GM19452 (cell line): Measurements from ENCODE around the gene AKR1C3.
"Not testable (repeated sequence)": the region's sequence is repeated elsewhere in the genome, so short reads cannot be mapped to it uniquely, and the experiment has no call there.

ENCODE experiments used
- ATAC-seq: cut with Tn5 transposase; IDR thresholded peaks from one replicate; pipeline ENCODE4 v1.9.1; 2021; ENCODE audit not compliant: unreplicated experiment

AKR1C3 gene

GRCh38 chr10:5094265-5095205 lies at the start of gene AKR1C3:
Gene AKR1C3, plus strand, starts transcription at chr10:5094414. Its CDS starts 31 bp downstream, at chr10:5094445.
- ATAC-seq: no peak

DNA sequence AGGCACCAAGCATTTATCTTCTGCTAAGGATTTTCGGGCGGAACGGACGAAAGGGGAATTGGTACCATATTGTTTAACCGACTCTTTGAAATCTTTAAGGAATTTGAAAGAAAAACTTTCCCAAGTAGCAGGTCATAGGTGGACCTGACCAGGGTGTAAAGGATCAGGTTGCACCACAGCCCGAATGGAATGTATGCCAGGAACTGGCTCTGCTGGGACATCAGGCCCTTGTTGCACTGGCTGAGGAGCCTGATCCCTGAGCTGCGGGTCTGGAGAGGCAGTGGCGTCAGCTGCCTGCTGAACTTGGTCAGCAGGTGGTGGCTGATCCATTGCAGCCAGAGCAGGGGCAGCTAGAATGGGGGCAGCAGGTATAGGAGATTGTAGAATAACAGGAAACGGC lies 49.1 kb upstream of the AKR1C3 start:
- ATAC-seq: no peak

- ATAC-seq: no peak
Observed at GRCh38 chr10:5046410-5046809, 47.8 kb upstream of the AKR1C3 start.

GRCh38 chr10:5047055-5047454 lies 47.2 kb upstream of the AKR1C3 start:
- ATAC-seq: not testable (repeated sequence)

- no peak for ATAC-seq
Observed at GRCh38 chr10:5047912-5048628, 46.1 kb upstream of the AKR1C3 start.

GRCh38 chr10:5052951-5053500 lies 41.2 kb upstream of the AKR1C3 start:
- not testable (repeated sequence) for ATAC-seq

DNA sequence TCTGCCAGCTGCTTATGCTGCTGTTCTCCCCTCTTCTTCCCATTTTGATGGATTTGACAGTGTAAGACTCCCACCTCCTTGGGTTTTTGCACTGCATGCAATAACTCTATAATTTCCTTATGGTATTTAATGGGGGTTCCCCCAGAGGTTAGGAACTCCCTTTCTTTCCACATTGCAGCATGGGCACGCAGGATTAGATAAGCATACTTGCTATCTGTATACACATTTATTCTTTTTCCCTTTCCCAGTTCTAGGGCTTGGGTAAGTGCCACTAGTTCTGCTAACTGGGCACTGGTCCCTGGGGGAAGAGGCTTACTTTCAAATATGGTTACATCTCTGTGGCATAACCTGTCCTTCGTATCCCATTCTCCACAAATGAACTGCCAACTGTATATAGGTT lies 39.4 kb upstream of the AKR1C3 start:
- ATAC-seq: not testable (repeated sequence)

DNA sequence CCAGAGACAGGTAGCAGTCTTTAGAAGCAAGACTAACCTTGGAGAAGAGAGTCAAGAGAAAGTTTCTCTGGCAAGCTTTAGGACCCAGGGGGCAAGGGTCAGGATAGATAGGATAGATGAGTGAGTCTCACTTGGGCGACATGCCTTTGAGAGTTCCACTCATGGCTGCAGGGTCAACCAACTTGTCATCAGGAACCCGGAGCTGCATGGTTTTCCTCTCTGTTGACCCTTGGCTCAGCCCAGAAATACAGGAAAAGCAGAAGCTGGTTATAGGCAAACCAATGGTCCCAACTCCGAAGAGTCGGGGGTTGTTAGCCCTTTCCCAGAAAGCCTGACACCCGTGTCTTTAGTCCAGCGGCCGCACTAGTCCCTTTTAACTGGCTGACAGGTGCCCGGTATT lies 34.9 kb upstream of the AKR1C3 start:
- ATAC-seq: not testable (repeated sequence)

GRCh38 chr10:5060791-5061190 lies 33.4 kb upstream of the AKR1C3 start:
- ATAC-seq: not testable (repeated sequence)

DNA sequence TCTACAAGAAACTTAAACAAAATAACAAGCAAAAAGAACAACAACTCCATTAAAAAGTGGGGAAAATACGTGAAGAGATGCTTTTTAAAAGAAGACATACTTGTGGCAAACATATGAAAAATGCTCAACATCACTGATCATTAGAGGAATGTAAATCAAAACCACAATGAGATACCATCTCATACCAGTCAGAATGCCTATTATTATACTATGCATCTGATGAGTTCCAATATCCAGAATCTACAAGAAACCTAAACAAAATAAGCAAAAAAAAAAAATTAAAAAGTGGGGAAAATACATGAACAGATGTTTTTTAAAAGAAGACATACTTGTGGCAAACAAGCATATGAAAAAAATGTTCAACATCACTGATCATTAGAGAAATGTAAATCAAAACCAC lies 29.6 kb upstream of the AKR1C3 start:
- ATAC-seq: no peak

GRCh38 chr10:5068274-5068984 lies 25.8 kb upstream of the AKR1C3 start:
- ATAC-seq: no peak

GRCh38 chr10:5070648-5071410 lies 23.4 kb upstream of the AKR1C3 start:
- ATAC-seq: no peak

GRCh38 chr10:5071411-5072198 lies 22.6 kb upstream of the AKR1C3 start:
- no peak for ATAC-seq

GRCh38 chr10:5073659-5074058 lies 20.6 kb upstream of the AKR1C3 start:
- no peak for ATAC-seq

- no peak for ATAC-seq
Observed at GRCh38 chr10:5076615-5077014, 17.6 kb upstream of the AKR1C3 start.

GRCh38 chr10:5078547-5079180 lies 15.6 kb upstream of the AKR1C3 start:
- no peak for ATAC-seq

DNA sequence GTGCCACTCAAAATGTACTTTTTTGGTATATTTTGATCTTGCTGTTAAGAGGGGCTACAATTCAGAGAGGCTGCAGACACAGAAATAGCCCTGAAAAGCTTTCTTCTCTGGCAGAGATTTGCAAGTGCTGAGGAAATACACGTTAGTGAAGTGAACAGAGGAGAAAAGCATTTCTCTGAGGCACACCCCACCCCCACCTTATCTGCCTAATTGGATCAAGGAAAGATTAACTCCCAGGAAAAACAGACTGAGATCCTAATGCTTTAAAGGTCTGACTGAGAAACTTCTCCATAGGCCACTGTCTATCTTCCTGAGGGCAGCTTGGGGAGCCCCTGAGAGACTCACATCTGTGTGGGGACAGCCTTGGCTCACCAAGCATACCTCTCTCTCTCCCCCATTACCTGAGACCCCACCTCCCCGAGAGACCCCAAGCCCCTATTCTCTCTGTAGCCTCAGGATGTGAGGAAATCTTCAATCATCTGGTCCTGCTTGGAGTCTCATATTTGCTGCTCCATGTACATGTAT lies 14.8 kb upstream of the AKR1C3 start:
- no peak for ATAC-seq

- ATAC-seq: no peak
Observed at GRCh38 chr10:5079836-5080235, 14.4 kb upstream of the AKR1C3 start.

DNA sequence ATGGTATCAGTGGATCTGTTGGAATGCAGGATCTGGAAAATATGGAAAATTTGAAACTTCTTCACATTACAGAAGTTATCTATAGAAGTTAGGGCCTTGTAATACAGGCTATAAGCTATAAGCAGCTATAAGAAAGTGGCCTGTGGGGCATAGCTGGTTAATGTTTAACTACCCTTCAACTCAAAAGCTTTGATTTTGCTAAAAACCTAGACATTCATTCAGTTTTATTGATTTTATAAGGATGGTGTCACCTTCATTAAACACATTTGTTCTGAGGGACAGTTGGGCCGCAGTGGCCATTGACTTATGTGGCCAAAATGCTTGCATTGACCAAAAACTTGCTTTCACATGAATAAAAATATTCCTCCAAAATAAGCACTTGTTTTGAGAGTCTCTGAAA lies 13.1 kb upstream of the AKR1C3 start:
- ATAC-seq: no peak
